D721Med (cell line): ENCODE results near the gene ZFR.
"Not testable (repeated sequence)": the region's sequence is repeated elsewhere in the genome, so short reads cannot be mapped to it uniquely, and the experiment has no call there.

Source experiments
- DNase-seq: peaks from one replicate; pipeline ENCODE4 v3.0.0; 2011; ENCODE audit warnings: low spot score; ENCODE audit not compliant: insufficient read length
- FAIRE-seq: peaks from 2 replicates; lab custom pipeline; 2011; peaks lifted over from hg19 to GRCh38; lab: Jason Lieb, UNC
- CTCF ChIP-seq: IDR thresholded peaks from 2 replicates; pipeline ENCODE4 v1.5.1; 2012; ENCODE audit warnings: mild to moderate bottlenecking, control low read depth; ENCODE audit not compliant: insufficient read depth; ENCODE audit errors: missing control alignments

ZFR gene

GRCh38 chr5:32323741-32324140 is 120.8 kb downstream of the ZFR start:
- no peak for TF ChIP-seq CTCF
- FAIRE-seq = no peak
- no peak for DNase-seq

GRCh38 chr5:32322882-32323281 is 121.7 kb downstream of the ZFR start:
- no peak for TF ChIP-seq CTCF
- no peak for DNase-seq
- no peak for FAIRE-seq

- DNase-seq, FAIRE-seq: not testable (repeated sequence)
Measured at GRCh38 chr5:32321787-32322186, 122.8 kb downstream of the ZFR start.

GRCh38 chr5:32320576-32320975 is 124.0 kb downstream of the ZFR start:
- FAIRE-seq = no peak
- no peak for DNase-seq
- no peak for TF ChIP-seq CTCF

GRCh38 chr5:32319926-32320543 is 124.5 kb downstream of the ZFR start:
- FAIRE-seq = no peak
- no peak for TF ChIP-seq CTCF
- no peak for DNase-seq

GRCh38 chr5:32319392-32319791 is 125.1 kb downstream of the ZFR start:
- no peak for FAIRE-seq
- no peak for DNase-seq
- peak; percentile 17 for TF ChIP-seq CTCF

- FAIRE-seq = no peak
- TF ChIP-seq CTCF = no peak
- no peak for DNase-seq
Measured at GRCh38 chr5:32317041-32317440, 127.5 kb downstream of the ZFR start.
